Activated CD8-positive, alpha-beta memory T cell treated with anti-CD3 and anti-CD28 coated beads for 36 hours (primary cell): ENCODE measurements around the gene FBXO34. TPM values are rescaled to one million over a fixed set of nuclear protein-coding genes. Genes with fewer than 3 reads are reported as not detected.

Source experiments
- CTCF ChIA-PET: fragments of 350-600 bp; sonication (Branson Sonifier 250); formaldehyde crosslinking; loops from one replicate; lab custom pipeline; 2021; ENCODE audit warnings: antibody characterized with exemption; lab: Charles Lee
- POLR2A ChIA-PET: fragments of 350-600 bp; sonication (Branson Sonifier 250); formaldehyde crosslinking; loops from one replicate; lab custom pipeline; 2021; ENCODE audit warnings: antibody characterized with exemption; lab: Charles Lee
- total RNA-seq, 2 experiments: library from RNA; stranded (reverse); gene quantifications; one replicate each; pipeline ENCODE4 v1.2.3, GENCODE V29; 2021

The FBXO34 gene
- total RNA-seq, 2 experiments from 2014 or later = 15.9 to 17.3 TPM

DNA sequence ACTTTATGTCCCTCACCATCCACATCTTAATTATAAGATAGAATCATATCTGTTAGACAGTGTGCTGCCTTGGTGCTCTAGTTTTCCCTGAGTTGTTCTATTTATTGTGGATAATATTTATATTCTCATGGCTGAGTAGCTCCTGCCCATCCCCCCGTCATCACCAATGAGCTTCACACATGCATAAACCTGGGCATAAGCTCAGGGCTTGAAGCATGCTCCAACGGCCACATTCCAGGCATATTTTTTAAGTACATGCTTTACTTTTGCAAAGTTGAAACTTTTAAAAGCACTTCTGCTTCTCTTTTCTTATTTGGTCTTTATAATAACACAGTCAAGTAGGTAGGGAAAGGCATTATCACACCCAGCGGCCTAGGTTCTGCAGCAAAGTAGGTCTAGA lies 3.4 kb upstream of the FBXO34 start:
- ChIA-PET CTCF (interaction anchor here (1.6 kb wide), 1 partner anchor 87 kb away, joined by 3 read pairs; no protein-coding TSS in a partner anchor), POLR2A (no interaction called here)

DNA sequence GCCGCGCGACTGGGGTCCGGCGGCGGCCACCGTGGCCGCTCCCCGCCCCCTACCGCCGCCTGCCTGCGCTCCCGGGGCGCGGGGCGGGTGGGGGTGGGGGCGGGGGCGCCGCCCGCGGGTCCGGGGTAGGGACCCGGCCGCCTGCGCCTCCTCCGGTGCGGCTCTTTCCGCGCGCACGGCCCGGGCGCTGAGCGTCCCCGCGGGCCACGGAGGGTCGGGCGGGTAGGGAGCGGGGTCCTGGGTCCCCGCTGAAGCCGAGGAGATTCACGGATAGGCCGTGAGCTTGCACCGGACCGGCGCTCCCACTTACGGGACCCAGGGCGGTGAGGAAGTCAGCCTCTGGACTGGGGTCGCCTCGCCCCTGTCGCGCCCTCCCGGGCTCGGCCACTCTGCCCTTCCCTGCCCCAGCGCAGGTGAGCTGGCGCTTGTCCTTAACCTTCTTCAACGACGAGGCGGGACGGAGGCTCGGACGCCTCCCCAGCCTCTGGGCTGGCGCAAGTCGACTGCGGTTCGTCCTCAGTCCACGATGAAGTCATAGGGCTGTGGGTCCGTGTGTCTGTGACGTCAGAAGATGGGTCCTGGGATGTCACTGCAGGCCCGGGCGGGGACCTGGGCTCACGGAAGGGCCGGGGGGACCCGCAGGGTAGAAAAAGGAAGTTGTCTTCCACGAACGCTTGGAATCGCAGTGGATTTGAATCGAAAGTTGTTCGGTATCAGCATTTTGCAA lies 514 bp downstream of the FBXO34 start:
- CTCF ChIA-PET = interaction anchor here (0.6 to 4.8 kb wide), 9 partner anchors 16 to 220 kb away, joined by 3 to 37 read pairs (median 3); partner anchors contain the start of gene MAPK1IP1L
- POLR2A ChIA-PET = interaction anchor here (0.5 to 2.3 kb wide), 8 partner anchors 62 to 487 kb away, joined by 3 to 6 read pairs (median 4); no protein-coding TSS in a partner anchor

DNA sequence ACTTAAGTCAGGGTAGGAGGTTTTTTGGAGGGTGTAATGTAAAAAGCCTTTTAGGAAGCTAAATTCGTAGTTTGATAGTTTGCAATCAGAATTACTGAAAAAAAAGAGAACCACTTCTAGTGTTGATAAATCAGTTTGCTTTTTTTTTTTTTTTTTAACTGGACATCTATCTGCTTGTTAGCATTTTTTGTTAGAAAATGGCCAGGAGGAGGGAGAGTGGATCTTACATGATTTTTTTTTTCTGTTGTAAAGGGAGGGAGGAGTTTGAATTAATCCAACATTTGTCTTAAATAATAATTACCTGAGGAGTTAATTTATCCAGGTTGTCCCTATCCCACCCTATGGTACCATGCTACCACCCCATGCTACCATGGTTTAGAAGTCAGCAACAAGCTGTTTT lies 1.2 kb downstream of the FBXO34 start:
- ChIA-PET CTCF (interaction anchor here (0.7 to 4.8 kb wide), 4 partner anchors 16 to 83 kb away, joined by 3 to 37 read pairs (median 3); no protein-coding TSS in a partner anchor), POLR2A (interaction anchor here (0.5 to 2.3 kb wide), 5 partner anchors 12 to 83 kb away, joined by 4 to 6 read pairs (median 6); no protein-coding TSS in a partner anchor)

DNA sequence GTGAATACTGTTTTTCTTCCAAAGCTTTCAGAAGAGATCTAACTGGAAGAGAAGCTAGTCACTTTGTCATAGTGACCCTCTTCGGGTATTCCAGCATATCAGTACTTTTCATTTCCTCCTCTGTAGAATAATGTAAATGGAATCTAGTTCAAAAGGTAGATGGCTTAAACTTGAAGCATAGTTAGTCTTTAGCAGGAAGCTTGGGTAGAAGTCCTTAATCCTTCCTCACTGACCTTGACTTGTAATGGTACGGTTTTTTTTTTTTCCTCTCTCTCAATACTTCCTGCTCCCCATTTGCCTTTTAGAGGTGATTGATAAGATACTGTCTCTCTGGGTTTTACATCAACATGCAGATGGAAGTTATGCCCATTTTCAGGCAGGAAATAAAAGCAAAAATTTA lies 1.7 kb downstream of the FBXO34 start:
- CTCF ChIA-PET = interaction anchor here (1.5 to 4.8 kb wide), 2 partner anchors 15 to 82 kb away, joined by 3 to 37 read pairs; no protein-coding TSS in a partner anchor
- POLR2A ChIA-PET = interaction anchor here (0.8 to 1.2 kb wide), 2 partner anchors 12 to 61 kb away, joined by 4 to 6 read pairs; no protein-coding TSS in a partner anchor

DNA sequence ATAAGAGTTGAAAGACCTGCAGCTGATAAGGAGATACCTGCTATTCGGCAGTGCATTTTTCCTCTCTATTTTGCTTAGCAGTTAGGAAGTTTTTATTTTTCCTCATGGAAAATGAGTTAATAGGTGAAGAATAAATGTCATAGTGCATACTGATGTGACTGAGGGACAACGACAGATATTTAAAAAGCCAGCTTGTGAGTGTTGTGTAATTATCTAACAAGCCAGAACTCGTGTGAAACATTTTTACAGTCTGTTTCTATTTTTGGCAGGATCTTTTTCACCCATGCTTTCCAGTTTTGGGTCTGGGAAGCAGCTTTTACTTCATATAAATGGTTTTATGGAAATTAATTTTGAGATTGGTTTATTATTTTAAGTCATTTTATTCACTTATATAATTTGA lies 2.9 kb downstream of the FBXO34 start:
- ChIA-PET POLR2A (no interaction called here), CTCF (interaction anchor here (4.8 kb wide), 1 partner anchor 81 kb away, joined by 37 read pairs; no protein-coding TSS in a partner anchor)

DNA sequence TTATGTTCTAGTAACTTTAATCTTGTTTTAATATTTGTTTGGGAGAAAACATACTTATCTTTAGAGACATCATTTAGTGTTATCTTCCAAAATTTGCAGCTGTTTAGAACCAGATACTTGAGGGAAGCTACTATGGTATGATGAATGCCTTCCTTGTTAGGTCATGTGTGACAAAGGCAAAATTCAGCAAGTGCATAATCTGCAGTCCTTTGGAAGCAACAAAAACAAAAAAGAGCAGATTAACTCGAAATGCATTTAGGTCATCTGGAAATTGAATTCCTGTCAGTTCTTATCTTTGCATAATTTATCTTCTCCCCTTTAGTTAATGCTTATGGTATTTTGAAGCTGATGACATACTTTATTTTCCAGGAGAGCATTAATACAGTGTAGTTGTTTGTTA lies 3.5 kb downstream of the FBXO34 start:
- ChIA-PET POLR2A (interaction anchor here (0.6 kb wide), 1 partner anchor 63 kb away, joined by 8 read pairs; no protein-coding TSS in a partner anchor), CTCF (no interaction called here)

DNA sequence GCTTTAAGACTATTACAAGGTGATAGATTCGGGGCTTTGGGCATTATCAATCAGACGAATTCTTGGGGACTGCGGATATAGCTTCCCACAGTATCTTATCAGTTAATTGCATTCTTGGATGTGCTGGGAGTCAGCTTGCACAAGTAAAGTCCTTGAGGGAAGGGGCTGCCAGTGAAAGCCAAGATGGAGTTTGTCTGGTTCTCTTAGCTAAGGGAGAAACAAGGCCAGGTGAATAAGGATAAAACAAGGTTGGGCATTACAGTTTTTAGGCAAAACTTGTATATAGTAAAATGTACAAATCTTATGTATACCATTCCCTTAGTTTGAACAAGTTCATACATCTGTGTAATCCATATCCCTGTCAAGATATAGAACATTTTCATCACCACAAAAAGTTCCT lies 5.5 kb downstream of the FBXO34 start:
- ChIA-PET CTCF (no interaction called here), POLR2A (no interaction called here)

DNA sequence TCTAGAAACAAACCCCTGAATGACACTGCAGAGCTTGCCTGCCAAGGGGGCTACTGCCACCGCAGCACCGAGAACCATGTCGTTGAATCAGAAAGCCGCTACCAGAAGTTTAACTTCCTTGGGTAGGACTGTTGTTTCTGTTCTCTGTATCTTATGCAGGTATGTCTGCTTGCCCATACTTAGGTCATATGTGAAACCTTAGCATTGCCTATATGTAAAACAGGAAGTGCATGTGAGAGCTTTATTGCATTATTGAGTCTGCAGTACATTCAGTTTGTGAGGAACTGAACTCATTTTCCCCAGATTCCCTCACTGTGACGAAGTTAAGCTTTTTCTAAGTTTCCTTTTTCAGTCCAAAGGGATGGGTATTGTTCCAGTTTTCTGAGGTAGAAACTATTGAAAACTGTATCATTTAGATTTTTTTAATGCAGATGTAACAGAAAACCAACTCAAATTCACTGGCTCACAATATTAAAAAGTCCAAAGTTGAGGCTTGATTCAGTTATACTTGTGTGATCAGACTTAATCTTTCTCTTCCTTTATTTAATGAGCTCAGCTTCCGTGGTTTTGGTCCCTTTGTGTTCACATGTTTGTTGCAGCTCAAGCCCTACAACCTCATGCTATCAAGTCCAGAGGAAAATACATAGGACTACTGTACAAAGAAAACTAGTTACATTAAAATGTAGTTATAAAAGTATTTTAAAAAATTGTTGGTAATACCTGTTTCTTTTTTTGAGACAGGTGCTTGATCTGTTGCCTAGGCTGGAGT lies 6.9 kb downstream of the FBXO34 start:
- ChIA-PET CTCF (no interaction called here), POLR2A (no interaction called here)

DNA sequence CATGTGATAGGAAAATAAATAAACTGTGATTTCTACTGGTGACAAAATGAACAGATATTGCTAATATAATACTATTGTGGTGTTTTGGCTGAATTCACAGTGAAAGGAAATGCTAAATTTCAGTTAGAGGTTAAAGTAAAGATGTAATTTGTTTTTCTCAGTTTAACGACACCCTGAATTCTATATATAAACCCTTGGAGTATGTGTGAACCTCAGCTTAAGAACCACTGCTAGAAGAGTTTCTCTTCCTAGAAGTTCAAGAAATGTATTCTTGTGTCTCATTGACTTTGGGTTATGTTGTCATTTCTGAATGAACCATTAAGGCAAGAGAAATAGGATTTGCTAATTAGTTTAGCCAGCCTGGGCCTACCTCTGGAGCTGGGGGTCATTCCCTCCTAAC lies 8.2 kb downstream of the FBXO34 start:
- ChIA-PET CTCF (no interaction called here), POLR2A (interaction anchor here (0.7 kb wide), 1 partner anchor 207 kb away, joined by 3 read pairs; no protein-coding TSS in a partner anchor)

DNA sequence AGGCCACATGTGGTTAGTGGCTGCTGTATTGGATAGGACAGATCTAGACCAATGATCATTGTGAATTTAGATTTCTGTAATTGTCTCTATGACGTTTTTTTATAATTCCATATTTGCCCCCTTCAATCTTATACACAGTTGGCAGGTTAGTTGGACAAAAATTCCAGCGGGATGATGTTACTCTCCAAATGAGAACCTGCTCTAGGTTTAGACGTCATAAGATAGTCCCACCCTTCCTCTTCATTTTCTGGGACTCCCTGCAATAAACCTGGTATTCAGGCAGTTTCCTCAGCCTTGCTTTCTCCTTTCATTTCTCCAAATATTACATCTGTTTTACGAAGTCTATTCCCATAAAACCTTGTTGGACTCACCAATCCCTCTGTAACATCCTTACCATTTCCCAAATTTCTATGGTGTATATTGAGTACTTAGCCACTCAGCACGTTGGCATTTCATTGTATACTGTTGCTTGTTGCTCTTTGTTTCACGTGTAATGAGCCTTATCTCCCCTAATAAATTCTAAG lies 10.2 kb downstream of the FBXO34 start:
- POLR2A ChIA-PET = interaction anchor here (0.6 kb wide), 2 partner anchors 59 to 90 kb away, joined by 3 read pairs; no protein-coding TSS in a partner anchor

DNA sequence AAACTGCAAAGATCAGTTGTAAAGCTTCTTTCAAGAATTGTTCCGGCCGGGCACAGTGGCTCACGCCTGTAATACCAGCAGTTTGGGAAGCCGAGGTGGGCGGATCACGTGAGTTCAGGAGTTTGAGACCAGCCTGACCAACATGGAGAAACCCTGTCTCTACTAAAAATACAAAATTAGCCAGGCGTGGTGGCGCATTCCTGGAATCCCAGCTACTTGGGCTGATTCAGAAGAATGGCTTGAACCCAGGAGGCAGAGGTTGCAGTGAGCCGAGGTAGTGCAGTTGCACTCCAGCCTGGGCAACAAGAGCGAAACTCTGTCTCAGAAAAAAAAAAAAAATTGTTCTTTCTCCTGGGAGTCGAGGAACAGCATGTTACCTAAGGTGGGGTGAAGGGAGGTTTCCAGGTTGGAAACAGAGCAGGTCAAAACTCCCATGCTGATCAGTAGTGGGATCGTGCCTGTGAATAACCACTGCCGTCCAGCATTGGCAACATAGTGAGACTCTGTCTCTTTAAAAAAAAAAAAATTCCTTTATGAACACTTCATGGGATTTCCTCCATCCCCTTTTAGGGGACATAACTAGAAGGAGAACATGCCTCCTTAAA lies 13.9 kb downstream of the FBXO34 start:
- ChIA-PET CTCF (no interaction called here), POLR2A (interaction anchor here (0.9 kb wide), 1 partner anchor 13 kb away, joined by 6 read pairs; no protein-coding TSS in a partner anchor)

More for the DNA sequence above, 10.2 kb downstream of the FBXO34 start:
- CTCF ChIA-PET = no interaction called here

DNA sequence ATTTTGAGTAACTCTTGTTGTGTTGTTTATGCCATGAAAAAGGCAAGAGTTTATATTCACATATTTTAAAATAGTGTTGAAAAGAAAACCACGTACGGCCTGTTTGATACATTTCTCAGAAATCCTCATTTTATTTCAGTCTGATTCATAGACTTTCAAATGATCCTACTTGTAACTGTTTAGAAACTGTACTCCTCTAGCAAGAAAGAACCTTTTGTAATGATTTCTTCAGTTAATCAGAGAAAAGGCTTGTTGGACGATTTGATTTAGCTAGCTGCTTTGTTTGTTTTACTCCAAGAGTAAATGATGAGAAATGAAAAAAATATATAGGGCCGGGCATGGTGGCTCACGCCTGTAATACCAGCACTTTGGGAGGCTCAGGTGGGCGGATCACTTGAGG lies 17.2 kb downstream of the FBXO34 start:
- POLR2A ChIA-PET = interaction anchor here (0.6 kb wide), 1 partner anchor 144 kb away, joined by 7 read pairs; no protein-coding TSS in a partner anchor
- CTCF ChIA-PET = interaction anchor here (1.3 to 1.4 kb wide), 2 partner anchors 16 to 66 kb away, joined by 3 read pairs; no protein-coding TSS in a partner anchor

DNA sequence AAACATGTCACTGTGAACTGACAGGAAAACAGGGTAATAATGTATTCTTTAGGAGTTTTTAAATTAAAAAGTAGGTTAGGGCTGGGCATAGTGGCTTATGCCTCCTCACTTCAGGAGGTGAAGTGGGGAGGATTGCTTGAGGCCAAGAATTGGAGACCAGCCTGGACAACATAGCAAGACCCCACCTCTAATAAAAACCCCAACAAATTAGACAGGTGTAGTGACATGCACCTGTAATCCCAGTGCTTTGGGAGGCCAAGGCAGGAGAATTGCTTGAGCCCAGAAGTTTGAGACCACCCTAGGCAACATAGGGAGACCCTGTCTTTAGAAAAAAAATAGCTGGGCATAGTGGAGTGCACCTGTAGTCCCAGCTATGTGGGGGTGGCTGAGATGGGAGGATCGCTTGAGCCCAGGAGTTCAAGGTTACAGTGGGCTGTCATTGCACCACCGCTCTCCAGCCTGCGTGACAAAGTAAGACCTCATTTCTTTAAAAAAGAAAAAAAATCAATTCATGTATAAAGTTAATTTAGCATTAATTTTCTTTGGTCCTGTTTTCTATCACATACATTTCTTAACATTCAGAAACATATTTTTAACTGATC lies 20.4 kb downstream of the FBXO34 start:
- ChIA-PET POLR2A (no interaction called here), CTCF (interaction anchor here (1.1 to 1.2 kb wide), 2 partner anchors 63 to 75 kb away, joined by 3 to 4 read pairs; no protein-coding TSS in a partner anchor)

DNA sequence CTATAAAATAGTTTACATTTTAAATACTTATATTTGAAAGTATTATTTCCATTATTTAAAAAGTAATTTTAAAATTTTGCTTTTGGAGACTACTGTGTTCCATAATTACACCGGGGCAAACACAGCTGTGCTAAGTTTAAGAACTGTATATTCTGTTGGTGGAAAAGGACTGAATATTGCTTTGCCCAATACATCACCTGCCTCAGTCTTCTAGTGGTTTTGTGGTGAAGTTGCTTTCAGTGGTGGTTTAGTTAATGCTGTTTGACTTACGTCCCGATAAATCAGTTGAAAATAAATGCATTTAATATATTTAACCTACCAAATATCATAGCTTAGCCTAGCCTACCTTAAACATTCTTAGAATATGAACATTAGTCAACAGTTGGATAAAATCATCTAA lies 23.4 kb downstream of the FBXO34 start:
- ChIA-PET CTCF (interaction anchor here (1.3 kb wide), 1 partner anchor 60 kb away, joined by 3 read pairs; no protein-coding TSS in a partner anchor), POLR2A (interaction anchor here (0.7 kb wide), 1 partner anchor 145 kb away, joined by 4 read pairs; no protein-coding TSS in a partner anchor)

DNA sequence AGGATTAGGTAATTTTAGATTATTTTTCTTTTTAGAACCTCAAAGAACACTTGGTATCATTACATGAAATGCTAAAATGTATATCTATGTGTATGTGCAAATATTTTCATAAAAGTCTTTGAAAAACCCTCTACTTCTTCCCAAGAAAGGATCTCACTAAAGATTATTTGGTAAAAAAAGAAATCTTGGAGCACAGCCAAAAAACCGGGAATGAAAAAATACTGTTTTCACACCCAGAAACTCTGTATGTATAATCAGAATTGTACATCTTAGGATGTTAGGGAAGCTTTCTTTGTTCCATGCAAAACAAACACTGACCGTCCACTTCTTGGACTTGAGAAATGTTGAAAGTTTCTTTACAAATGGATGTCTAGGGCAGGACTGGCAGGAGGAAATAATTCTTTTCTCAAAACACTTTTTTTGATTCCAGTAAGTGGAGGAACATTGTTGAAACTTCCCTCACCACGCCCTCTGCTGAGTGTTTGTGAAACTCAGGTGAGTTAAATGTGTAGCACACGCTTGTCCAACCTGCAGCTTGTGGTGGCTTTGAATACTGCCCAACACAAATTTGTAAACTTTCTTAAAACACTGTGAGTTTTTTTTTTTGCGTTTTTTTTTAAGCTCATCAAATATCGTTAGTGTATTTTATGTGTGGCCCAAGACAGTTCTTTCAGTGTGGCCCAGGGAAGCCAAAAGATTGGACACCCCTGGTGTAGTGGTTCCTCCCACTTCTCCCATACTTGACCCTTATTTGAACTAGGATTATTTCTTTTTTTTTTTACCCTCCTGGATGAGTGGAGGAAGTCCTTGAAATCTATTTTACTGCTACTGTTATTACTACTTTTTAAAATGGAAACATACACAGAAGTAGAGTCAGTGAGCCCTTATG lies 26.6 kb downstream of the FBXO34 start:
- ChIA-PET CTCF (interaction anchor here (0.6 kb wide), 1 partner anchor 479 kb away, joined by 3 read pairs; no protein-coding TSS in a partner anchor), POLR2A (interaction anchor here (0.5 kb wide), 1 partner anchor 208 kb away, joined by 4 read pairs; no protein-coding TSS in a partner anchor)

DNA sequence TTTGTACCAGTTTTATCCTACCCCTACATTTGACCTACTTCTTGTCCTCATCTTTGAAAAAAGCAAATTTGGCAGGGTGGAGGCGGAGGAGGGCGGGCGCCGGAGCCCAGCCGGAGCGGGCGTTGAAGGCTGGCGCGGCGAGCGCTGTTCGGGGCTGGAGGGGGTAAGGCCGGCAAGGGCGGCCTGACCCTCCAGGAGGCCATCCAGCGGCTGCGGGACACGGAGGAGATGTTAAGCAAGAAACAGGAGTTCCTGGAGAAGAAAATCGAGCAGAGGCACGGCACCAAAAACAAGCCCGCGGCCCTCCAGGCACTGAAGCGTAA lies 27.2 kb downstream of the FBXO34 start:
- POLR2A ChIA-PET = interaction anchor here (0.5 kb wide), 1 partner anchor 209 kb away, joined by 4 read pairs; no protein-coding TSS in a partner anchor
- CTCF ChIA-PET = no interaction called here
